ENCODE measurements around the gene TAF10. TPM values are rescaled to one million over a fixed set of nuclear protein-coding genes. Genes with fewer than 3 reads are reported as not detected.
A peak's percentile ranks its signal among the peaks of the same experiment; 100 is the strongest.

Gene TAF10
- total RNA-seq, 2 donors from 2014 or later, result 115 to 215 TPM

- ATAC-seq, result no peak
- Histone ChIP-seq H3K27ac (peak overlapping the region in 1 of 4 donors; percentile 41), H3K4me1 (peaks cover 10% of the 10 kb centered on the region), H3K9me3 (no peaks in the 10 kb centered on the region), H3K4me3 (no peak overlapping the region), H3K27me3 (no peaks in the 10 kb centered on the region), H3K36me3 (replicated peaks in 1 of 2; ENCODE audit: insufficient read depth in 1 of 2, low read depth in 2 of 2) (no peaks in the 10 kb centered on the region)
- 90 to 93% methylated on average over 1 of the region's 1 CpG for WGBS, 2 donors
- intact Hi-C loops (cut with DNase I), result no loop called here
- no peak for DNase-seq
- no peak for TF ChIP-seq POLR2A (IDR thresholded peaks at IDR 0.05)
- no peak for TF ChIP-seq CTCF (IDR thresholded peaks at IDR 0.05)
These were observed 24.0 kb downstream of the TAF10 start for GRCh38 chr11:6588018-6588417.

DNA sequence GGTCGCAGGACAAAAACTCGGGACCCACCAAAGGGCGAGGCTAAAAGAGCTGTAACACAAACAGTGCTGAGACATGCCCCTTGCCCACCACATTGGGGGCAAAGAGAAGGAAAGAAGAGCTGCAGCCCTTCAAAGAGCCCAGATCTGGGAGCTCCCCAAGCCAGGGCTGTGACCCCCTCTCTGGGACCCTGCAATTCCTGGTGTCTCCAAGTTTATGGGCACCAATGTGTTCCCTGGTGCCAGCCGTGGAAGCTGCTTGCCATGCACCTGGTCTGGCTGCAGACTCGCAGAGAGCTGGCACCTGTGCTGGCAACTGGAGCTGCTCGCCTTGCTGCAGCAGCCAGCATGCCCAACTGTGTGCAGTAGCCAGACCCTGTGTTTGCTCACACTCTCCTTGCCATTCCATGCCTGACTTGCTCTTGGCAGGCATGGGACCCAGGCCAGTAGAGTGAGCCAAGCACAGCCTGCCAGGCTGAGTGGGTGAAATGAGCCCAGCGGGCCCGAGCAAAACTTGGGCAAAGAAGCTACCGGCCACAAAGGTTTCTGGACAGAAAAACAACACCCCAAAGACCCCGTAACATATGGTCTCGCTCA is 24.6 kb downstream of the TAF10 start:
- DNase-seq (peak; percentile 75 to 90 (median 87)), ATAC-seq (peak; percentile 100)
- Histone ChIP-seq H3K36me3 (replicated peaks in 1 of 2; ENCODE audit: insufficient read depth in 1 of 2, low read depth in 2 of 2) (no peaks in the 10 kb centered on the region), H3K27me3 (no peaks in the 10 kb centered on the region), H3K27ac (peak overlapping the region in 1 of 4 donors; percentile 41), H3K4me1 (peaks cover 10% of the 10 kb centered on the region), H3K9me3 (no peaks in the 10 kb centered on the region), H3K4me3 (no peak overlapping the region)
- intact Hi-C loops (cut with DNase I), result no loop called here
- 57 to 76% methylated on average over 8 to 10 of the region's 11 CpGs for whole genome bisulfite sequencing, 2 donors
- TF ChIP-seq POLR2A (IDR thresholded peaks at IDR 0.05) (no peak), CTCF (IDR thresholded peaks at IDR 0.05) (no peak)

DNA sequence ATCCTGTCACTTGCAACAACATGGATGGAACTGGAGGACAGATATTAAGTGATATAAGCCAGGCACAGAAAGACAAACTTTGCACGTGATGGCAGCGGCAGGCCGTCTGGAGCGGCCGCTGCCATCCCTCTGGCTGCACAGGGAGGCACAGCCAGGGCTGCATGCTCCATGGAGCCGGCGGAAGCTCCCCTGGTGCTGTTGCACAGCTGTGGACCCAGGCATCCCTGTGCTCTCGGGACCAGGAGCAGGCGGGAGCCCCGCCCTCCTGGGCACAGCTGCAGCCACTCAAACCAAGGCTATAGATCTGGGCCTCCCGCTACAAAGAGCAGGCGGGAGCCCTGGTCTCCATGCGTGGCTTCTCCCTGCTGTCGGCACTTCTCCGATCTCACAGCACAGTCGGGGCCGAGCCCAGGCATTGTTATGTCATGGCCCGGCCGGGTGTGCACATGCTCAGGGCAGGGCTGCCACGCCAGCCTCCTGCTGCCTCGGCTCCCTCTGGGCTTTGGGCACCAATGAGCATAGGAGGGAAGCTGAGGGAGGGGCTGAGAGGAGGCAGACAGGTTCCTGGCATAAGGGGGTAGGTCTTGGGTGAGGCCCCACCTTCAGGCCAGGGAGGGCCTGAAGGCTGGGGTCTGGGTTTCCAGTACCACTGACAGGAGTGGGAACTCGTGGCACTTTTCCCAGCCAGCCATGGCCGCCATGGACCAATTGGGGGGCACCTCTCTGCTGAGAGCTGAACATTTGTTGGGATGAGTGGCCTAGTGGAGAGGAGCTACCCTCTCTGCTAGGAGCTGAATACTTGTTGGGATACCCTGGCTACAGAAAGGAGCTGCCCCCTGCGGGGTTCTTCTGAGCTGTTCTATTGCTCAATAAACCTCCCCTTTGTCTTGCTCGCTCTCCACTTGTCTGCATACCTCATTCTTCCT is 25.3 kb downstream of the TAF10 start:
- intact Hi-C loops (cut with DNase I), result no loop called here
- no peak overlapping the region for H3K4me3 ChIP-seq
- no peak overlapping the region for H3K27ac ChIP-seq
- no peaks in the 10 kb centered on the region for H3K9me3 ChIP-seq
- no peak for TF ChIP-seq POLR2A (IDR thresholded peaks at IDR 0.05)
- no peak for TF ChIP-seq CTCF (IDR thresholded peaks at IDR 0.05)
- DNase-seq (no peak), ATAC-seq (no peak)
- peaks cover 10% of the 10 kb centered on the region for H3K4me1 ChIP-seq
- no peaks in the 10 kb centered on the region for H3K27me3 ChIP-seq
- WGBS, 2 donors, result 94 to 95% methylated on average over 16 to 23 of the region's 25 CpGs
- no peaks in the 10 kb centered on the region for H3K36me3 ChIP-seq (replicated peaks in 1 of 2; ENCODE audit: insufficient read depth in 1 of 2, low read depth in 2 of 2)

DNA sequence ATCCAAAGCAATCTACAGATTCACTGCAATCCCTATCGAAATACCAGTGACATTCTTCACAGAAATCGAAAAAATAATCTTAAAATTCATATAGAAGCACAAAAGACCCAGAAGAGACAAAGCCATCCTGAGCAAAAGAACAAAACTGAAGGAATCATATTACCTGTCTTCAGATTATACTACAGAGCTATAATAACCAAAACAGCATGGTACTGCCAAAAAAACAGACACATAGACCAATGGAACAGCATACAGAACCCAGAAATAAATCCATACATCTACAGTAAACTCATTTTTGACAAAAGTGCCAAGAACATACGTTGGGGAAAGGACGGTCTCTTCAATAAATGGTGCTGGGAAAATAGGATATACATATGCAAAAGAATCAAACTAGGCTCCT is 27.5 kb downstream of the TAF10 start:
- H3K27ac ChIP-seq, result no peak overlapping the region

More for the DNA sequence above, 27.5 kb downstream of the TAF10 start:
- H3K36me3 ChIP-seq (replicated peaks in 1 of 2; ENCODE audit: insufficient read depth in 1 of 2, low read depth in 2 of 2), result no peaks in the 10 kb centered on the region
- H3K27me3 ChIP-seq, result no peaks in the 10 kb centered on the region
- ATAC-seq (no peak), DNase-seq (no peak)
- peaks cover 10% of the 10 kb centered on the region for H3K4me1 ChIP-seq
- 93 to 96% methylated on average over 4 of the region's 4 CpGs for WGBS, 2 donors
- no peaks in the 10 kb centered on the region for H3K9me3 ChIP-seq
- intact Hi-C loops (cut with DNase I), result no loop called here
- TF ChIP-seq CTCF (IDR thresholded peaks at IDR 0.05) (no peak), POLR2A (IDR thresholded peaks at IDR 0.05) (no peak)
- H3K4me3 ChIP-seq, result no peak overlapping the region
